HAP-1 (cell line): Measurements from ENCODE around the gene NT5C2.
"Not testable (repeated sequence)": the region's sequence is repeated elsewhere in the genome, so short reads cannot be mapped to it uniquely, and the experiment has no call there.

Experiments
- DNase-seq, 2 experiments: peaks; one replicate each; pipeline ENCODE4 v3.0.0-alpha.2; 2016 to 2020; ENCODE audit warnings: low spot score in 2 of 2
- H3K27me3 ChIP-seq: fragments of 250-450 bp; sonication (Bioruptor Pico); 2 replicates; pipeline ENCODE4 v1.5.1; 2020; ENCODE audit warnings: low read depth, mild to moderate bottlenecking, moderate library complexity
- H3K36me3 ChIP-seq: fragments of 250-450 bp; sonication (Bioruptor Pico); replicated peaks from 2 replicates; pipeline ENCODE4 v1.5.1; 2020; ENCODE audit warnings: mild to moderate bottlenecking
- H3K4me1 ChIP-seq: fragments of 250-450 bp; sonication (Bioruptor Pico); 2 replicates; pipeline ENCODE4 v1.5.1; 2020; ENCODE audit warnings: mild to moderate bottlenecking
- H3K4me3 ChIP-seq: fragments of 250-450 bp; sonication (Bioruptor Pico); 2 replicates; pipeline ENCODE4 v1.5.1; 2020; ENCODE audit warnings: mild to moderate bottlenecking, moderate library complexity
- H3K9me3 ChIP-seq: fragments of 250-450 bp; sonication (Bioruptor Pico); 2 replicates; pipeline ENCODE4 v1.5.1; 2020; ENCODE audit warnings: mild to moderate bottlenecking, moderate library complexity
- in situ Hi-C: fragments of 300-500 bp; cut with MboI; formaldehyde crosslinking; loops from 3 replicates; pipeline ENCODE4 v1.14.3; 2020; ENCODE audit warnings: low sequenced_read_pairs, inconsistent platforms, mixed read lengths

Gene NT5C2

DNA sequence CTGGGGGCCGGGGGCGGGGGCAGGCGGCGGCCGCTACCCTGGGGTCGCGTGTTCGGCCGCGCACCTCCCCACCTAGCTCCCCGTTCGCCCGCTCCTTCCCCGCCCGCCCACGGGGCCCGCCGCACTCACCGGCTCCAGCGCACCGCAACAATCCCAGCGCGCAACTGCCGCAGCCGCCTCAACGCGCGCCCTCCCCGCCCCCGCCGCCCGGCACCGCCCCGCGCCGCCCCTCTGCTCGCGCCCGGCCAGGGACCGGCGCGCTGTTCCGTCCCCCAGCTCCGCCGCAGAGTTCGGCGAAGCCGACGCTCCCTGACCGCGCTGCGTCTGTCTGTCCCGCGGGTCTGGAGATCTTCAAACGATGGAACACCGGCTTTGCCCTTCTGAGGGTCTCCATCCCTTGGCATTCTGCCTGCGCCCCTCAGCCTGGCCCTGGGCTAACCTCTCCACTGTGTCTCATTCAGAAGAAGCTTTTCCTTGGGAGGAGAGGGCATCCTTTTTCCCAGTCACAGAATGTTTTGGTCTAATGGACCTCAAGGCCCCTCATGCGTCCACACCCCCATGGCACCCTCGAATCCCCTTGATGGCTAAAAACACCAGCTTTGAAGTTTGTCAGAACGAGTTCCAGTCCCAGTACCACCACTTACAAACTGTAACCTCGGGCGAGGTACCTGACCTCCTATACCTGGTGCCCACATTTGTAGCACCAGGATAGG is at the start of gene NT5C2:
Gene NT5C2 (minus strand): TSS at position 166 of the 713 bp plus-strand sequence. CDS start 18,314 bp downstream, outside the sequence.
- peak; percentile 72 to 90 for DNase-seq
- Histone ChIP-seq H3K9me3 (no peaks in the 10 kb centered on the region), H3K4me1 (peaks cover 30% of the 10 kb centered on the region), H3K27me3 (no peaks in the 10 kb centered on the region), H3K36me3 (peaks cover 3% of the 10 kb centered on the region; the same call in 1 of the 2 replicates), H3K4me3 (peak within 1 kb of the TSS; percentile 76)
- in situ Hi-C loops, result no loop called here

DNA sequence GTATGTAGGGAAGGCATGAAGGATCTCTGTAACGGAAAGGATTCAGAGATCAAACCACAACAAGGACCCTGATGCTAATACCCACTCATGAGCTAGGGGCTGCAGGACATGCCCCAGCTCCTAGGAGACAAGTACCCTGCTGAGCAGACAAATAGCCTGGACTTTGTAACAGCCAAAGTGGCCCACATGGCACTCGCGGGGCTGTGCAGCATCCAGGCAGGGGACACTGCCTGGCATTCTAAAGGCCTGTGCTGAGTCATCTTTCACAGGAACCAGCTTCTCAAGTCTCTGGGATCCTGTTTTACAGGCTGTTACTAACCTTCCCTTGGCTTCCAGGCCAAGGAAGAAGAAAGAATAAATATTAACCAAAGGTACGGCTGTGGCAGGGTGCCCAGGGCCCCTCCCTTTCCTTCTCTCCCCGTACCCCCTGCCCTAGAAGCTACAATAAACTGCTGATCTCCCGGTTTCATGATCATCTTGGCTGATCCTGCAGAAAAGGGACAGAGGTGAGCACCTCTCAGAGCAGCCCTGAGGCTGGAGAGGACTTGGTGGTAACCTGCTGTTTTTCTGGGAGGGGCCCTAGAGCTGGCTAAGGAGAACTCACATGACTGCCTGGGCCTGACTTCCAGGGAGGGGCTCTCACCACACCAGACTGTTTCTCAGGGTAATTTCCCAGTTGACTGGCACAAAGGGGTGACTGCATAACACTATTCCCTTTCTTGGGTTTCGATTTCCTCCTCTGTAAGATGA is 48.4 kb upstream of the NT5C2 start:
- no peaks in the 10 kb centered on the region for H3K36me3 ChIP-seq
- in situ Hi-C loops, result loop anchor here (10.0 kb wide), 2 partner anchors 327 to 407 kb away; partner anchors contain the start of genes CNNM2 and CYP17A1
- no peak overlapping the region for H3K4me3 ChIP-seq
- no peaks in the 10 kb centered on the region for H3K9me3 ChIP-seq
- no peaks in the 10 kb centered on the region for H3K4me1 ChIP-seq
- DNase-seq, result no peak
- H3K27me3 ChIP-seq, result no peaks in the 10 kb centered on the region

DNA sequence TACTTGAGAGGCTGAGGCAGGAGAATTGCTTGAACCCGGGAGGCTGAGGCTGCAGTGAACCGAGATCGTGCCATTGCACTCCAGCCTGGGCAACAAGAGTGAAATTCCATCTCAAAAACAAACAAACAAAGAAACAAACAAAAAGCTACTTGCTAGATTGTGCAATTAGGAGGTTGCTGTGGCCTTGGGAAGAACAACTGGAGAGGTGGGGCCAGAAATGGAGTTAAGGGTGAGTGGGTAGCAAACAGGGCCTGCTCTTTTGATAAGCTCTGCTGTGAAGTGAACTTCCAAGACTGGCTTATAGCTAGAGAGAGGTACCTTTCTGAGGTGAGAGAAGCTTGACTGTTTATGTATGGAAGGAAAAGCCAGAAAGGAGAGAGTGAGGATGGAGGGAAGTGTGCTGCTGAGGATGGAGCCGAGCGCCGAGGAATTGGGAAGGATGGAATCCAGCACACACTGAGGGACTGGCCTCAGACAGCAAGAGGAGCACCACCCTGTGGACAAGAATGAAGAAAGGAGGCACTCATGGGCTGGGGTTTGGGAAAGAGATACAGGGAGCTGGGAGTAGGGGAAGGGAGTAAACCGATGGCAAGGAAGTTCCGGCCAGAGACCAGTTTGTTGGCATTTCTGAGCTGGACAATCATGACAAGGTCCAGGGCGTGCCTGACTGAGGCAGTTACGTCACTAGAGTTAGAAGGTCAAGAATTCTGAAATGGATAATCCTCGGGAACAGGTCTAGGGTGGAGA is 45.6 kb upstream of the NT5C2 start:
- in situ Hi-C loops, result no loop called here

DNA sequence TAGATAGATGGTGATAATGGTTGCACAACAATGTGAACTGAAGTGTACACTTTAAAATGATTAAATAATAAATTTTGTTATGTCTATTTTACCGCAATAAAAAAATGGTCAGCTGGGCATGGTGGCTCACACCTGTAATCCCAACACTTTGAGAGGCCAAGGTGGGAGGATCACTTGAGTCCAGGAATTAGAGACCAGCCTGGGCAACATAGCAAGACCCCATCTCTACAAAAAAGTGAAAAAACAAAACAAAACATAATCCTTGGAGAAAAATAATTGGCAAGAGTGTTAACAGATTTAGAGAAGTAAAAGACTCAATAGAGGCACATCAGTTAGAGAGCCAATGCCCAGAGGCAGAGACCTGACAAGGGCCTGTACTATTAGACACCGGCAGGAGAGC is 42.7 kb upstream of the NT5C2 start:
- H3K4me3 ChIP-seq, result no peak overlapping the region
- in situ Hi-C loops, result no loop called here
- DNase-seq, result no peak
- no peaks in the 10 kb centered on the region for H3K9me3 ChIP-seq
- peaks cover 26% of the 10 kb centered on the region for H3K4me1 ChIP-seq
- no peaks in the 10 kb centered on the region for H3K36me3 ChIP-seq
- no peaks in the 10 kb centered on the region for H3K27me3 ChIP-seq

More for the DNA sequence above, 45.6 kb upstream of the NT5C2 start:
- no peaks in the 10 kb centered on the region; the same call in 1 of the 2 replicates for H3K4me1 ChIP-seq
- no peaks in the 10 kb centered on the region for H3K9me3 ChIP-seq
- DNase-seq, result peak in 1 of 2 experiments; percentile 39
- H3K36me3 ChIP-seq, result no peaks in the 10 kb centered on the region
- H3K4me3 ChIP-seq, result no peak overlapping the region
- no peaks in the 10 kb centered on the region for H3K27me3 ChIP-seq

DNA sequence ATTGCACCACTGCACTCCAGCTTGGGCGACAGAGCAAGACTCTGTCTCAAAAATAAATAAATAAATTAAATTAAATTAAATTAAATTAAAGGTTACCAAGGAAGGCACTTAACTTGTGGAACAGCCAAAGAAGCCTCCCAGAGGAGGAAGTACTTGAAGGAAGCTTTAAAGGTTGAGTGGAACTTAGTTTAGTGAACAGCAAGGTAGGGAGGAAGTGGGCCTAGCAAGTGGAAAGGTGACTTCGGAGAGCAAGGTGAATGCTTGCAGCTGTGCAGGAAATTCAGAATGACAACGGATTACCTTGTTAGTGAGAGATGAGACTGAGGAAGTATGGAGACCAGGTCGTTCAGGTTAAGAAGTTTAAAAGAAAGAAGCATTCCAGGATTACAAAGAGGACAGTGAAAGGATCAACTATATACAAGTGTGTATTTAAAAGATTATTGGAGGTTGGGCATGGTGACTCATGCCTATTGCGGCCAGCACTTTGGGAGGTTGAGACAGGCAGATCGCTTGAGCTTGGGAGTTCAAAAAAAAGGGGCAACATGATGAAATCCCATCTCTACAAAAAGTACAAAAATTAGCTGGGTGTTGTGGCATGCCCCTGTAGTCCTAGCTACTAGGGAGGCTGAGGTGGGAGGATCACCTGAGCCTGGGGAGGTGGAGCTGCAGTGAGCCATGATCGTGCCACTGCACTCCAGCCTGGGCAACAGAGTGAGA is 39.9 kb upstream of the NT5C2 start:
- in situ Hi-C loops, result no loop called here
- H3K4me1 ChIP-seq, result peaks cover 42% of the 10 kb centered on the region

DNA sequence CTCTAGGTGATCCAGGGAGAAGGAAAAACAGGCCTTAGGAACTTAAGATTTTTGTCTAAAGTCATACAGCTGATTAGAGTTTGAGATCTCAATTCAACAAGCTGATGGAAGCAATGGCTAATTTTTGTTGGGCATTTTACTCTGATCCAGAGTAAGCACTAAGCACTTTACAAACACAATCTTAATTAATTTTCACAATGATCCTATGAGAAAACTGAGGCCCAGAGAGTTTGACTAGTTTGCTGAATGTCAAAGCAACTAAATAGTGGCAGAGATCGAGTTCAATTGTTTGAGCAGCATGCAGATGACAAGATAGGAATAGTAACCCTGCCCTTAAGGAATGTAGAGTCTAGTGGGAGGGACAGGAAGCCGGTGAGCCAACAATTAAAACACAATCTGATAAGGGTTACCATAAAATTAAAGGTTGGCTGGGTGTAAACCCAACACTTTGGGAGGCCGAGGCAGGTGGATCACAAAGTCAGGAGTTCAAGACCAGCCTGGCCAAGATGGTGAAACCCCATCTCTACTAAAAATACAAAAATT is 39.1 kb upstream of the NT5C2 start:
- DNase-seq, result no peak
- Histone ChIP-seq H3K4me1 (peaks cover 45% of the 10 kb centered on the region), H3K36me3 (no peaks in the 10 kb centered on the region), H3K27me3 (no peaks in the 10 kb centered on the region), H3K9me3 (no peaks in the 10 kb centered on the region), H3K4me3 (no peak overlapping the region)
- in situ Hi-C loops, result no loop called here

More for the DNA sequence above, 39.9 kb upstream of the NT5C2 start:
- H3K27me3 ChIP-seq, result no peaks in the 10 kb centered on the region
- peak; percentile 41 to 77 for DNase-seq
- H3K4me3 ChIP-seq, result no peak overlapping the region
- no peaks in the 10 kb centered on the region for H3K36me3 ChIP-seq
- H3K9me3 ChIP-seq, result no peaks in the 10 kb centered on the region

DNA sequence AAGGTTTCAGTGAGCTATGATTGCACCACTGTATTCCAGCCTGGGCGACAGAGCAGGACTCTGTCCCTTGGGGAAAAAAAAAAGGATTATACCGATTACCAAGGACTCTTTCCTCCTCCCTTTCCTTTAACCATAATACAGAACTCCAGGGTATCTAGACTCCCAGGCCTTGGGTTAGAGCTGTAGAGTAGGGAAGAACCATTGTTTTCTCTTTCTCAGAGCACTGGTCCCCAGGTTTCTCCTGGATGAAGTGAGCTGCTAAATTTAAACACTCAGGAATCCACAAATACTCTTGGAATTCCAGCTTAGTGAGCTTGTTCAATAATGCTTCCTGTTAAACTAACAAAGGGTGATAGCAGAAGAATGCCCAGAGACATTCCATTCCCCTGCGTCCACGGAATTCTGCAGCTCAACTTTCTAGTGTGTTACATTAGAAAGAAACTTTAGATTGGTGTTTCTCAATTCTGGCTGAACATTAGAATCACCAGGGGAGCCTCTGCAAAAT is 38.0 kb upstream of the NT5C2 start:
- Histone ChIP-seq H3K4me1 (peaks cover 45% of the 10 kb centered on the region), H3K27me3 (no peaks in the 10 kb centered on the region), H3K36me3 (no peaks in the 10 kb centered on the region), H3K9me3 (no peaks in the 10 kb centered on the region), H3K4me3 (no peak overlapping the region)
- peak; percentile 75 to 97 for DNase-seq
- in situ Hi-C loops, result no loop called here

DNA sequence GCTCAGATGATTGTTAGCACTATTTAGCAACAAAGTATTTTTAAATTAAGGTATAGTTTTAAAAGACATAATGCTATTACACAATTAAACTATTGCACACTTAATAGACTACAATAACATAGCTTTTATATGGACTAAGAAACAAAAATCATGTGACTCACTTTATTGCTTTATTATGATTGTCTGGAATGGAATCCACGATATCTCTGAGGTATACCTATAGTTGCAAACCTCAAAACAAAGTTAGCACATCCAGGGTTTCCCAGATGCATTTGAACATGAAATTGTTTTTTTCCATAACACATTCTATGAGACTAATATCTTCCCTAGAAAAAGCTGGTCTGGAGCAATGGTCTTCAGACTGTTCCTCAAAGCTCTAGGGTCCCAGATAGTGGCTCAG is 34.3 kb upstream of the NT5C2 start:
- in situ Hi-C loops, result no loop called here
- peaks cover 34% of the 10 kb centered on the region for H3K4me1 ChIP-seq
- DNase-seq, result no peak
- no peaks in the 10 kb centered on the region for H3K36me3 ChIP-seq
- H3K27me3 ChIP-seq, result no peaks in the 10 kb centered on the region
- H3K4me3 ChIP-seq, result no peak overlapping the region
- H3K9me3 ChIP-seq, result peaks cover 16% of the 10 kb centered on the region

DNA sequence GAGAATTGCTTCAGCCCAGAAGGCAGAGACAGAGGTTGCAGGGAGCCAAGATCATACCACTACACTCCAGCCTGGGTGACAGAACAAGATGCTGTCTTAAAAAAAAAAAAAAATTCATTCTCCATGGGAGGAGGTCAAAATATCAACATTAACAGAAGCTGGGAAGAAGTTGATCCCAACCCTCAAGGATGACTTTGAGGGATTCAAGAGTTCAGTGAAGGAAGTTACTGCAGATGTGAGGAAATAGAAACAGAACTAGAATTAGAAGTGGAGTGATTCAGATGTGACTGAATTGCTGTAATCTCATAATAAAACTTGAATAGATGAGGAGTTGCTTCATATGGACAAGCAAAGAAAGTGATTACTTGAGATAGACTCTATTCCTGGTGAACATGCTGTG is 32.9 kb upstream of the NT5C2 start:
- H3K4me3 ChIP-seq, result no peak overlapping the region
- no peak for DNase-seq
- H3K27me3 ChIP-seq, result no peaks in the 10 kb centered on the region
- peaks cover 20% of the 10 kb centered on the region for H3K4me1 ChIP-seq
- in situ Hi-C loops, result no loop called here
- peaks cover 19% of the 10 kb centered on the region for H3K9me3 ChIP-seq
- H3K36me3 ChIP-seq, result no peaks in the 10 kb centered on the region

DNA sequence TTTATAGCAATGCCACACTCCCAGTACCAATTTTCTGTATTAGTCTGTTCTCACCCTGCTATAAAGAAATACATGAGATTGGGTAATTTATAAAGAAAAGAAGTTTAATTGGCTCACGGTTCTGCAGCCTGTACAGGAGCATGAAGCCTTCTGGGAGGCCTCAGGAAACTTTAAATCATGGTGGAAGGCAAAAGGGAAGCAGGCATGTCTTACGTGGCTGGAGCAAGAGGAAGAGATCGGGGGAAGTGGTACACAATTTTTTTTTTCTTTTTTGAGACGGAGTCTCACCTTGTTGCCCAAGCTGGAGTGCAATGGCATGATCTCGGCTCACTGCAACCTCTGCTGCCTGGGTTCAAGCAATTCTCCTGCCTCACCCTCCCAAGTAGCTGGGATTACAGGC is 31.6 kb upstream of the NT5C2 start:
- in situ Hi-C loops, H3K36me3 ChIP-seq, H3K27me3 ChIP-seq, DNase-seq, H3K4me3 ChIP-seq: not testable (repeated sequence)
- H3K4me1 ChIP-seq, result peaks cover 15% of the 10 kb centered on the region
- peaks cover 19% of the 10 kb centered on the region for H3K9me3 ChIP-seq

DNA sequence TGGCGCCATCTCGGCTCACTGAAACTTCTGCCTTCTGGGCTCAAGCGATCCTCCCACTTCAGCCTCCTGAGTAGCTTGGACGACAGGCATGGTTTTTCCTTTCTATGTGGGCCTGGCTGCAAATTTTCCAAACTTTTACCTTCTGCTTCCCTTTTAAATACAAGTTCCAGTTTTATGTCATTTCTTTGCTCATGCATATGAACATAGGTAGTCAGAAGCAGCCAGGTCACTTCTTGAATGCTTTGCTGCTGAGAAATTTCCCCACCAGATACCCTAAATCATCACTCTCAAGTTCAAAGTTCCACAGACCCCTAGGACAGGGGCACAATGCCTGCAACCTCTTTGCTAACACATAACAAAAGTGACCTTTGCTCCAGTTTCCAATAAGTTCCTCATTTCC is 31.1 kb upstream of the NT5C2 start:
- DNase-seq, result no peak
- no peaks in the 10 kb centered on the region for H3K36me3 ChIP-seq
- in situ Hi-C loops, result no loop called here
- H3K27me3 ChIP-seq, result no peaks in the 10 kb centered on the region
- peaks cover 14% of the 10 kb centered on the region for H3K4me1 ChIP-seq
- peaks cover 19% of the 10 kb centered on the region for H3K9me3 ChIP-seq
- H3K4me3 ChIP-seq, result no peak overlapping the region

DNA sequence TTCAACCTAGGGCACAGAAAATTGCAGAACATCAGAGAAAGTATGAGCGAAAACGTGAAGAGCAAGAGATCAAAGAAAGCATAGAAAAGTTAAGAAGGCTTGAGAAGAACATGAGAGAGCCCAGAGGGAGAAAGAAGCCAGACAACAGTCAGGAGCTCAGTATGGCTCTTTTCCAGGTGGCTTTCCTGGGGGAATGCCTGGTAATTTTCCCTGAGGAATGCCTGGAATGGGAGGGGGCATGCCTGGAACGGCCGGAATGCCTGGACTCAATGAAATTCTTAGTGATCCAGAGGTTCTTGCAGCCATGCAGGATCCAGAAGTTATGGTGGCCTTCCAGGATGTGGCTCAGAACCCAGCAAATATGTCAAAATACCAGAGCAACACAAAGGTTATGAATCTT is 23.3 kb upstream of the NT5C2 start:
- H3K36me3 ChIP-seq, DNase-seq, H3K9me3 ChIP-seq, in situ Hi-C loops, H3K4me1 ChIP-seq, H3K27me3 ChIP-seq, H3K4me3 ChIP-seq: not testable (repeated sequence)

DNA sequence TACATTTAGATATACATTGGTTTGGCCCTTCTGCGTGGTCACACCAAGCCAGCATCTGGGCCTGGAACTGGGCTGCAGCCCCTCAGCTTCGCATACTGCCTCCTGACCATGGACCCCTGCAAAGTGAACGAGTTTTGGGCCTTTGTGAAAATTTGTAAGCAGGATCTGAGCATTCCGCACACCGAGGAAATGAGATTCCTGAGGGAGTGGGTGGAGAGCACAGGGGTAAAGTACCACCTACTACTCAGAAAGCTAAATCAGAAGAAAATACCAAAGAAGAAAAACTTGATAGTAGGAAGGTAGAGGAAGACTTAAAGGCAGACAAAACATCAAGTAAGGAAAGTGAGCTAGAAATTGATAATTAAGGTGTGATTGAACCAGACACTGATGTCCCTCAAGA is 22.5 kb upstream of the NT5C2 start:
- in situ Hi-C loops, result no loop called here
- no peaks in the 10 kb centered on the region for H3K9me3 ChIP-seq
- no peak for DNase-seq
- H3K4me3 ChIP-seq, result no peak overlapping the region
- no peaks in the 10 kb centered on the region for H3K27me3 ChIP-seq
- H3K4me1 ChIP-seq, result peaks cover 9% of the 10 kb centered on the region
- no peaks in the 10 kb centered on the region for H3K36me3 ChIP-seq
